HG03469 (cell line): ENCODE data around the gene PCDHGC3.

Experiments
- ATAC-seq: cut with Tn5 transposase; IDR thresholded peaks from one replicate; pipeline ENCODE4 v1.9.1; 2021; ENCODE audit warnings: mild to moderate bottlenecking, moderate library complexity, moderate number of reproducible peaks; ENCODE audit not compliant: unreplicated experiment

Gene PCDHGC3

GRCh38 chr5:141506381-141507155, 30.8 kb downstream of the PCDHGC3 start:
- no peak for ATAC-seq

DNA sequence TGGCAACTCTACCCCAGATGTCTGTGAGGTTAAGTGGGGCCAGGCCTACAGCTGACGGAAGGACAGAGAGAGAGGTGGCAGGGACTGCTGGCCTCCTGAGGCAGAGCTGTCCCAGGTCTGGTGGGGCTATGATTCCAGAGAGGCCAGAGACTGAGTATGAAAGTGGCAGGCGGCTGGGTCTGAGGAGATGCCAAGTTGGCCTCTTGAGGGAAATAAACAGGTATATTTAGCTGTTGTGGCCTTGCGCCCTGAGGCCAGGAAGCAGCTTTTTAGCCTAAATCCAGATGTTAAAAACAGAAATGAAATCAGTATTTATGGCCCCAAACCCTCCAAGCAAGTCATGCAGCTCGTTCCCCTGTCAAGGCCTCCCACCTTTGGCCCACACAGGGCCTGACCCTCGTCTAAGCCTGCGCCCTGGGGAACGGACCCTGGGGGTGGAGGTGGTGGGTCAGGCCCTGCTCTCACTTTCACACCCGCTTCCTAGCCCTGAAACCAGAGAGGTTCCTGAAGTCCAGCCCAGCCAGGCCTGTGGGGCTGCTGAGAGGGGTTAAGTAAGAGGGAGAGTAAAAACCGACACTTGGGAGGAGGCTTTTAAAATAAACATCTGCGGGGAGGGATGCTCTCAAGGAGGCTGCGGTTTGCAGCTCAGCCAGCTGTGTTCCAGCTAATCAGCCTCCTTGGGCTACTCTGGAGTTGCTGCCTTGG, 31.8 kb downstream of the PCDHGC3 start:
- peak; percentile 31 for ATAC-seq

DNA sequence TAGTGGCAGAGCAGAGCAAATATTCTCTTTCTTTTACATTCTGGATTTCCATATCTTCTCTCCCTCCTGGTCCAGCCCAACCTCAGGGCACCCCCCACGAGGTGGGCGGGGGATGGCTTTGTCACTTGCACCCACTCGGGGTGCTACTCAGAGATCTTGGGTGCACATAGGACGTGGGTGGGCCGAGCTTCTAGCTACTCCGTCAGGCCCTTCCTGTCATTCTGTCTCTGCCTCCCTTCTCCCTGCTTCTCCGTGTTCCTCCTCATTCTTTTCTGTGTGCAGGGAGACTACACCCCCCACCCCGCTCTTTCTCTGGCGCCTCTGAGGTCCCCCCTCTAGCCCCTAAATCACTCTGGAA, 32.7 kb downstream of the PCDHGC3 start:
- no peak for ATAC-seq

- ATAC-seq: no peak
These were observed 33.2 kb downstream of the PCDHGC3 start for GRCh38 chr5:141508798-141509611.

DNA sequence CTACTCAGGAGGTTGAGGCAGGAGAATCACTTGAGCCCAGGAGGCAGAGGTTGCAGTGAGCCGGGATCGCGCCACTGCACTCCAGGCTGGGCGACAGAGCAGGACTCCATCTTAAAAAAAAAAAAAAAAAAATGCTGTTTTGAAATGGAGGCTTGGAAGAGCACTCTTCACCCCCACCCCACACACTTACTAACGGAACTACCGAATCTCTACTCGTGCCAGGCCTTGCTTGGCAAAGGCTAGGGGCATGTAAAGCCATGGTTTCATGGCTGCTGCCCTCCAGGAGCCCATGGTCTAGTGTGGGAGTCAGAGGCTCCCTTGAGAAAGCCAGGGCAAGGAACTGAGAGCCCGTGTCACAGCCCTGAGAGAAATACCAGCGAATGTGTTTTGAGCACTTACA, 34.4 kb downstream of the PCDHGC3 start:
- ATAC-seq: no peak

- peak; percentile 31 for ATAC-seq
These were observed 35.3 kb downstream of the PCDHGC3 start for GRCh38 chr5:141510850-141511601.

GRCh38 chr5:141511771-141512325, 36.1 kb downstream of the PCDHGC3 start:
- no peak for ATAC-seq

- no peak for ATAC-seq
These were observed 36.7 kb downstream of the PCDHGC3 start for GRCh38 chr5:141512390-141512910.

- no peak for ATAC-seq
These were observed 37.3 kb downstream of the PCDHGC3 start for GRCh38 chr5:141512911-141513626.

GRCh38 chr5:141513627-141514329, 38.0 kb downstream of the PCDHGC3 start:
- ATAC-seq: peak; percentile 28

DNA sequence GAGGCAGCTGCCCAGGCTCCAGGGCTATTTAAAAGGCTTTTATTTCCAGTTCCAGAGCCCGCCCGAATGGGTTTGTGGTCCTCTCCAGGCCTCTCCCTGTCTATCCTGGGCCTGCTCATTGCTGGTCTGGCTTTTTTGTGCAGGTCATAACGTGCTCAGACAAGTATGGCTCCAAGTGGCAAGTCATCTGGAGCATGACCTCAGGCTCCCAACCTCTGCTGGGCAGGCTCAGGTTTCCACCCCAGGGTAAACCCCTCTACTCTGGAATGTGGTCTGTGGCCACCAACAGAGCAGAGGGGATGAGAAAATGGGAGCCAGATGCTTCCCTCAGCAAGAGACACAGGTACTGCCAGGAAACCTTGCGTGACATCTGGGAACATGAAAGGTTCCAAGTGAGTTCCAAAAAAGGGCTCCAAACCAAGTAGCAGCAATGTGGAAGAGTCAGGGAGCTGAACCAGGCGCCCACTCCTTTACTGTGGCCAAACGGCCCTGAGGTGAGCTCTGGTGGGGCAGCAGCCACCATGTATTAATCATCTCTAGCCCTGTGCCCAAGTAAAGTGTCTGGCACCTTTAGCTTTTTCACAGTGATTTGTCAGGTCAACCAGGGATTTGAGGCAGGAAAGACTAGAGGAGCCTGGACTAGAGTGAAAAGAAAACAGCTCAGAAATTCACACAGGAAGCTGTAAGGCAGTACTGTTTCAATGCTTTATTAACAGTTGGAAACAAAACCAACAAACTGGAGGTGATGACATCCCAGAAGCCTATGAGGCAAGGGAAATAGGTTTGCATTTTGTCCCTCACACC, 38.8 kb downstream of the PCDHGC3 start:
- ATAC-seq: no peak

- ATAC-seq: no peak
These were observed 39.4 kb downstream of the PCDHGC3 start for GRCh38 chr5:141515141-141515540.

DNA sequence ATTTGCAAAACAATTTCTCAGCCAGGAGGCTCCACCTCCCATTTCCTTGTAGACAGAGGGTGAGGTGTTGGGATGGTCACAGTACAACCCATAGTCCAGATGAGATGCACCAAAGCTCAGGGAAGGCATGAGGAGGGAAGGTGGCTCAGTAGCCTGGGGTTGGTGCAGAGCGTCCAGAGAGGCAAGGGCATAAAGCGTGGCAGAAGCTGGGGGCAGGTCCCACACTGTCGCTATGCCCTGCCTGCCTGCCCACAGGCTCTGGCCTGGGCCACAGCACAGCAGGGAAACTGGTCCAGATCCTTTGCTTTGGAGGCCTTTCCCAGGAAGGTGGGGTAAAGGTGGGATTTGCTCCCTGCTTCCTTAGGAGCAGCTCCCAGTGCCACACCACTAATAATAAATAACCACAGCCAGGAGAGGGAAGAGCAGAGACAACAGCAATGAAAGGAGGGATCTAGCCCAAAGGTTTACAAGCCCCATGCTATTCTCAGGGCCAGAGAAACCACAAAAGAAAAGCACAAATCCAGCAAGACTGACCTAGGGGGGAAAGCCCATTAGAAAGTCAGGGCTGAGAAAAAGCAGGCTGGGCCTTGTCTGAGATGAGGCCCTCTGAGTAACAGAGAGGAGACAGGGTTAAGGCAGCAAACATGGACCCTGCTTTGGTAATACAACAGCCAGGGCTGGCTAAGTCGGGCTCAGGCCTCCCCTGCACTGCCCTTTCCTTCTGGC, 40.3 kb downstream of the PCDHGC3 start:
- no peak for ATAC-seq

DNA sequence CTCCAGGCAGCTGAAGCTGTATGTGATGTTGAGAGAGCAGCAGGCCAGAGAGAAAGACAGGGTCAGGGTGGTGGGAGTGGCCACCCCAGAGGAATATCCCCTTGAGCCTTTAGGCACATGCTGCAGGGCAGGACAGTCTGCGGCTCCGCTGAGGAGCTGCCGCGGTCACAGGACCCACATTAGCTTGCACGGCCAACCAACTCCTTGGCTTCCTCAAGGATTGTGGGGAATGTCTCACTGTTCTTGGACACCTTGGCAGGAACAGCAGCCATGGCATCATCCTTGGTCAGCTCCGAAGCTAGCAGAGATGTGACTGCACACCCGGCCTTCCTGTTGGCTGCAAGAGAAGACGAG, 40.9 kb downstream of the PCDHGC3 start:
- no peak for ATAC-seq

DNA sequence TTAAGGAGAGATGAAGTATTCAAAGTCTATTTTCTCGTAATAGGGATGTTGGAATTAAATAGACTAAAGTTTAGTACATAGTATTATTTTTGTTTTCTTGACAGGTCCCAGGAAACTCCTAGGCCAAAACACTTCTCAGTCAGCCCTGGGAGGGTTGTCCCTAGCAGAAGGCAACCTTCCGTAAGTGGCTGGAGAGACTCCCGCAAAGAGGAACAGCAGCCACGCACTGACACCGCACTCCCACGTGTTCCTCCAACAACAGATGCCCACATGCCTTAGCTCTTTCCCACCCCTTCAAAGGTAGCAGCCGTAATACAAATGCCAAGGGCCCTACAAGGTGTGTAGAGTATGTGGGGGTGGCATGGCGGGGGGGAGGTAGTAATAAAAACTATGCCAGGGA, 41.5 kb downstream of the PCDHGC3 start:
- ATAC-seq: no peak

DNA sequence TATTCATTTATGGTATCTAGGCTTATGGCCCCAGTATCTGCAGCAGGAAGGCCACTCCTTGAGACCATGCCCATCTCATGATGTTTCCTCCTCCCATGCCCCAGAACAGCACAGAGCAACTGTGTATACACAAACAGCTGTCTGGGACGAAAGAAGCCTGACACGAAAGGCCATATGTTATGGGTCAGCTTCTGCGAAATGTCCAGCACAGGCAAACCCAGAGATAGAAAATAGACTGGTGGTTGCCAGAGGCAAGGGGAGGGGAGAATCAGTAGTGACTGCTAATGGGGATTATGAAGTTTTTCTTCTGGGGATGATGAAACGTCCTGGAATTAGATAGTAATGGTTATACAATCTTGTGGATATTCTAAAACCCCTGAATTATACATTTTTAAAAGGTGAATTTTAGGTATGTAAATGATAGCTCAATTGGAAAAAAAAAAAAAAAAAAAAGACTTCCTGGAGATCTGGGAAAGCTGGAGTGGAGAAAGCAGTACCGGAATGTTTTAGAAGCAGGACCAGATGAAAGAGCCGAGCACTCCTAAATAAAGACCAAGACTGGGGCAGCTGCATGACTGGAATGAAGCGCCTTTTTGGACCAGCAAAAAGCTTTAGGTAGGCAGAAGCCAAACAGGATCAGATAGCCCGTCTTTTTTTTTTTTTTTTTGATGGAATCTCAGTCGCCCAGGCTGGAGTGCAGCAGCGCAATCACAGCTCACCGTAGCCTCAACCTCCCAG, 42.3 kb downstream of the PCDHGC3 start:
- ATAC-seq: no peak

DNA sequence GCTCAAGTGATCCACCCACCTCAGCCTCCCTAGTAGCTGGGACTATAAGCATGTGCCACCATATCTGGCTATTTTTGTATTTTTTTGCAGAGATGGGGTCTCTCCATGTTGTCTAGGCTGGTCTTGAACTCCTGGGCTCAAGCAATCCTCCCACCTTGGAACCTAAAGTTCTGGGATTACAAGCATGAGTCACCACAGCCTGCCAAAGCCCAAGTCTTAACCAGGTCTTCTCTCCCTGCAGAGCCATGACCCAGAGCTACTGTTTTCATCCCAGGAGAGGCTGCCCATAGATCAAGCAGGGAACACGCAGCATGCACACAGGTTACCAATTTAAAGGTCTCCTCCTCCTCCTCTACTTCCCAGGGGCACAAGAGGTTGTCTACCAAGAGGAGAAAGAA, 42.9 kb downstream of the PCDHGC3 start:
- no peak for ATAC-seq
